Measurements from ENCODE around the gene LARGE2. TPM values are rescaled to one million over a fixed set of nuclear protein-coding genes. Genes with fewer than 3 reads are reported as not detected.

The LARGE2 gene
- total RNA-seq, 2 donors from 2014 or later: 0.62 to 1.1 TPM

DNA sequence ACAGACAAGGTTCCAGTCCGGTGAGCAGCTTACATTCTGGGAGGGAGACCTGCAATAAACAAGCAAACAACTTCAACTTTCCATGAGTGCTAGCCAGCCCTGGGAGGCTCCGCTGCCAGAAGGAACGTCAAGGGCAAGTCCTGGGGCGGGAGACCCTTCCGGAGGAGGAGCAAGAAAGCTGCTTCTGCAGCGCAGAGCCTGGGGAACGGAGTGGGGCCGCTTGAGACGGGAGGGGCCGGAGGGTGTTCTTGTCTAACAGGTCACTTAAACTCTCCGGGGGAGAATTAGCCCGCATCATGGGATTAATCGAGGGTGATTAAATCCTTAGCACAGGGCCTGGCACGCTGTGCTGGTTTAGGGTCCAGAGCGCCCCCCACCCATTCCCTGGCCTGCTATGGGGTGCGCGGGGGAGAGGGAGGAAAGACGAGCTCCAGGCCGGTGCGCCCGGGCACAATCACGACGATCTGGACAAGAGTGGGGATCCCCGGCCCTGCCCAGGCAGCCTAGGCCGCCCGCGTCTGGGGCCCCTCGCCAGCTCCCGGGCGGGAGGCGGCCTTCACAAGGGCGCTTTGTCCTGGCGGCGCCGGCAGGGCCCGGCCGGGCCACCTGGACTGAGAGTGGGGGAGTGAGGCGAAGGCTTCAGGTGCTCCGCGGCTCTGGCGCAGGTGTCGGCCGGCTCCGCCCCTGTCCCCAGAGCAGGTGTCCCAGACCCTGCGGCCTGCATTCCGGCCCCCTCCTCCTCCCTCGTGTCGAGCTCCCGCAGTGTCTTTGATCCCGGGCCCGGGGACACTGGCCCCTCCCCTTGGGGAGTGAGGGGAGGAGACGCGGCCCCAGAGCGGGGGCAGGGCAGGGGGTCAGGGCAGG, 663 bp upstream of the LARGE2 start:
- ATAC-seq: no peak
- H3K9me3 Mint-ChIP-seq: no peaks in the 10 kb centered on the region
- DNase-seq (ENCODE audit: low spot score in 2 of 2): peak in 1 of 2 donors; percentile 54
- H3K27ac Mint-ChIP-seq: no peak overlapping the region
- no peaks in the 10 kb centered on the region for H3K36me3 Mint-ChIP-seq

- Mint-ChIP-seq H3K9me3 (no peaks in the 10 kb centered on the region), H3K27ac (no peak overlapping the region), H3K36me3 (no peaks in the 10 kb centered on the region)
- DNase-seq (ENCODE audit: low spot score in 2 of 2) (peak in 1 of 2 donors; percentile 55), ATAC-seq (no peak)
Measured at GRCh38 chr11:45924036-45924915, 1.8 kb downstream of the LARGE2 start.

DNA sequence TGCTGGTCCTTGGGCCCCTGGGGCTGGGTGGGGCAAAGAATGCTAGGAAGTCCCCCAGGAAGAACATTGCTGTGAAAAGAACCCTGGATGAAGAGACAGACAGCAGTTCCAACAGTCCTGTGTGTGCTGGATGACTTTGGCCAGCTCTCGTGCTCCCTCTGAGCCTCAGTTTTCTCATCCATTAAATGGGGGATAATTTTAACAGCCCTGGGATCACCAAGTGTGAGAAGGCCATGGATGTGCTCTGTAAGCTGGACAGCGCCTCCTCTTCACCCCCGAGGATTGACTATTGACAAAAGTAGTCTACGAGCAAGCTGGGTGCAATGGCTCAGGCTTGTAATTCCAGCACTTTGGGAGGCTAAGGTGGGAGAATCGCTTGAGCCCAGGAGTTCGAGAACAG, 2.5 kb downstream of the LARGE2 start:
- no peaks in the 10 kb centered on the region for H3K36me3 Mint-ChIP-seq

DNA sequence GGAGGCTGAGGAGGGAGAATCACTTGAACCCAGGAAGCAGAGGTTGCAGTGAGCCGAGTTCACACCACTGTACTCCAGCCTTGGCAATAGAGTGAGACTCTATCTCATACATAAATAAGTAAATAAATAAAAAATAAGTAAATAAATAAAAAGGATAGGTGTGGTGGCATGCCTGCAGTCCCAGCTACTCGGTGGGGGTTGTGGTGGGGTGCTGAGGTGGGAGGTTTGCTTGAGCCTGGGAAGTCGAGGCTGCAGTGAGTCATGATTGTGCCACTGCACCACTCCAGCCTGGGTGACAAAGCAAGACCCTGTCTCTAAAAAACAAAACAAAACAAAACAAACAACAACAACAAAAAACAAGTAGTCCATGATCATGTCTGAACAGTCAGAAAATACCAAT, 3.1 kb downstream of the LARGE2 start:
- no peaks in the 10 kb centered on the region for H3K9me3 Mint-ChIP-seq
- no peak for DNase-seq (ENCODE audit: low spot score in 2 of 2)
- no peaks in the 10 kb centered on the region for H3K36me3 Mint-ChIP-seq
- ATAC-seq: no peak
- H3K27ac Mint-ChIP-seq: no peak overlapping the region

More for the DNA sequence above, 2.5 kb downstream of the LARGE2 start:
- DNase-seq (ENCODE audit: low spot score in 2 of 2) (no peak), ATAC-seq (no peak)
- Mint-ChIP-seq H3K9me3 (no peaks in the 10 kb centered on the region), H3K27ac (no peak overlapping the region)

DNA sequence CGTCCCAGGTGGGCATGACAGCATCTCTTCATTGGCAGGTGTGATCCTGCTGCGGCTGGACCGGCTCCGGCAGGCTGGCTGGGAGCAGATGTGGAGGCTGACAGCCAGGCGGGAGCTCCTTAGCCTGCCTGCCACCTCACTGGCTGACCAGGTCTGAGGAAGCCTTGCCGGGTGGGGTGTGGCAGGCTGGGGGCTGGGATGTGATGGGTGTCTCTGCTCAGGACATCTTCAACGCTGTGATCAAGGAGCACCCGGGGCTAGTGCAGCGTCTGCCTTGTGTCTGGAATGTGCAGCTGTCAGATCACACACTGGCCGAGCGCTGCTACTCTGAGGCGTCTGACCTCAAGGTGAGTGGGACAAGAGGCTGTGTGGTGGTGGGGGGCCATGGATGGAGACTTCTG, 3.5 kb downstream of the LARGE2 start:
- DNase-seq (ENCODE audit: low spot score in 2 of 2): no peak
- H3K27ac Mint-ChIP-seq: peak overlapping the region in 1 of 2 donors; percentile 22
- no peaks in the 10 kb centered on the region for H3K9me3 Mint-ChIP-seq
- no peaks in the 10 kb centered on the region for H3K36me3 Mint-ChIP-seq
- ATAC-seq: no peak

- no peaks in the 10 kb centered on the region for H3K36me3 Mint-ChIP-seq
- peak overlapping the region in 1 of 2 donors; percentile 50 for H3K27ac Mint-ChIP-seq
- H3K9me3 Mint-ChIP-seq: no peaks in the 10 kb centered on the region
- no peak for ATAC-seq
- DNase-seq (ENCODE audit: low spot score in 2 of 2): no peak
Measured at GRCh38 chr11:45926536-45927331, 4.3 kb downstream of the LARGE2 start.

- no peaks in the 10 kb centered on the region for H3K9me3 Mint-ChIP-seq
Measured at GRCh38 chr11:45927332-45927683, 4.9 kb downstream of the LARGE2 start.

GRCh38 chr11:45927684-45928413, 5.4 kb downstream of the LARGE2 start:
- Mint-ChIP-seq H3K27ac (no peak overlapping the region), H3K36me3 (no peaks in the 10 kb centered on the region), H3K9me3 (no peaks in the 10 kb centered on the region)
- DNase-seq (ENCODE audit: low spot score in 2 of 2) (no peak), ATAC-seq (no peak)

More at GRCh38 chr11:45927332-45927683, 4.9 kb downstream of the LARGE2 start:
- ATAC-seq: no peak
- no peak overlapping the region for H3K27ac Mint-ChIP-seq
- H3K36me3 Mint-ChIP-seq: no peaks in the 10 kb centered on the region
- no peak for DNase-seq (ENCODE audit: low spot score in 2 of 2)

GRCh38 chr11:45928535-45929215, 6.2 kb downstream of the LARGE2 start:
- no peaks in the 10 kb centered on the region for H3K9me3 Mint-ChIP-seq
- ATAC-seq (no peak), DNase-seq (ENCODE audit: low spot score in 2 of 2) (no peak)
- no peak overlapping the region for H3K27ac Mint-ChIP-seq
- no peaks in the 10 kb centered on the region for H3K36me3 Mint-ChIP-seq

DNA sequence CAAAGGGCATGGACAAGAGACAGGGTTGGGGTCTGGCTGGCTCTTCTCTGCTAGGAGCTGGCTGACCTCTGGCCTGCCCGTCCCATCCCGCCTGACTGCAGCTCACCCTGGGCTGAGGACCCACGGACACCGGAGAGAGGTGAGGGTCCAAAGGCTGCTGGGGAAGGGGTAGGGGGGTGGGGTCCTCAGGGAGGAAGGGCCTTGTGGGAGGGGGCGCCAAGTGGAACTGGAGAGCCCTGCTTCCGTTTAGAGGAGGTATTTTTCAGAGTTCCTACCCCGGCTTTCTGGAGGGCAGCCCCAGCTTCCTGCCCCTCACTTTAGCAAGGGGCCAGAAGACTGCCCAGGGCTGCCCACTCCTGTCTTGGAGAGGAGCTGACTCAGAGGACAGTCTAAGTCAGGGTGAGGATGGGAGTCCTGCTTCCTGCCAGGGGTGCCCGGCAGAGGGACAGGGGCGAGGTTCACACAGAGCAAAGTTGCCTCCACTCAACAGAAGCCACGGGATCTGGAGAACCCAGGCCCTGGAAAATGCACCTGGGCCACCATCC, 7.1 kb downstream of the LARGE2 start:
- ATAC-seq: peak; percentile 8 to 34
- DNase-seq (ENCODE audit: low spot score in 2 of 2): no peak
- Mint-ChIP-seq H3K9me3 (no peaks in the 10 kb centered on the region), H3K36me3 (no peaks in the 10 kb centered on the region), H3K27ac (peak overlapping the region; percentile 81 to 89)

GRCh38 chr11:45930031-45930794, 7.8 kb downstream of the LARGE2 start:
- no peak for DNase-seq (ENCODE audit: low spot score in 2 of 2)
- peak; percentile 40 to 57 for ATAC-seq
- peak overlapping the region; percentile 81 to 89 for H3K27ac Mint-ChIP-seq
- no peaks in the 10 kb centered on the region for H3K9me3 Mint-ChIP-seq
- no peaks in the 10 kb centered on the region for H3K36me3 Mint-ChIP-seq

DNA sequence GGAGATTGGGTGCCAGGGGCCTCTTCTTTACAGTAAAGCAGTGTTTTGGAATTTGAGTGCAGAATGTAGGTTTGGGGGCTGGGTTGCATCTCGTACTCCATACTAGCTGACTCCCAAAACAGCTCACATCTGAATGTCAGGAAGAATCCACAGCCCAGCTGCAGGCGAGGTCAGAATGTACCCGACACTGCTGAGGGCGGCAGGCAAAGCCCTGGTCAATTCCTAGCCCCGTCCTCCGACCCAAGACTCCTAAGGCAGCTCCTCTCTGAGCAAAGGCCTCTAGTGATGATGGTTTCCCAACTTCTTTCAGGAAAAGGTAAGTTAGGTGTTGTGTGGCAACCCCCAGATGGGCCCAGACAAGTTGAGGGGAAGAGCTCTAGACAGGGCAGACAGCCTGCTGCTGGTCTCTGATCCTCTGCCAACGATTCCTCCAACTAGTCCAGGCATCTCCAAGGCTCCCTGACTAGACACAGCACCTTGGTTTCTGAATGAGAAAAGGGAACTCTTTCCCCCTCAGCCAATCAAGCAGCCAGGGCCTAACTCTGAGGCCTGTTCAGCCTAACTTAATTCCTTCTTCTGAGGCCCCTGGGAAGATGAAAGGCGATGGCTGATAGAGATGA, 8.6 kb downstream of the LARGE2 start:
- ATAC-seq: no peak
- H3K27ac Mint-ChIP-seq: peak overlapping the region; percentile 81

GRCh38 chr11:45931739-45932138, 9.3 kb downstream of the LARGE2 start:
- no peaks in the 10 kb centered on the region for H3K36me3 Mint-ChIP-seq
- peak overlapping the region; percentile 81 for H3K27ac Mint-ChIP-seq
- H3K9me3 Mint-ChIP-seq: no peaks in the 10 kb centered on the region
- ATAC-seq (no peak), DNase-seq (ENCODE audit: low spot score in 2 of 2) (no peak)

More for the DNA sequence above, 8.6 kb downstream of the LARGE2 start:
- no peak for DNase-seq (ENCODE audit: low spot score in 2 of 2)
- H3K9me3 Mint-ChIP-seq: no peaks in the 10 kb centered on the region
- H3K36me3 Mint-ChIP-seq: no peaks in the 10 kb centered on the region

DNA sequence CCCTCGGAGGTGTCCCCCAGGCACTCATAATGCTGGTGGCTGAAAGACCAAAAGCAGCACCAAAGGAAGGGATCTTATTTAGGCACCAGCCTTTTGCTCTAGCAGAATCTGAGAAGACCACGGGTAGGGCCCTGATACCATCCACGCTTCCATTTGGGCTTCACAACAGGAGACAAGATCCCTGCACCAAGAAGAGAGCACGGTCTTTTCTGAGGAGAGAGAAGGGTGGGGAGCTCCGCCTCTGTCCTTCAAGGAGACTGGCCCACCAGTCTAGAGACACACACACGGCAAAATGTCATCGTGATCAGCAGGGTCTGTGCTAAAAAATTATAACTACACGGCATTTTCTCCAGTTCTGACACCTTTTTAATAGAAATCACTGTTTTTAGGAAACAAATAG, 9.8 kb downstream of the LARGE2 start:
- Mint-ChIP-seq H3K36me3 (no peaks in the 10 kb centered on the region), H3K9me3 (no peaks in the 10 kb centered on the region), H3K27ac (peak overlapping the region in 1 of 2 donors; percentile 81)
- no peak for DNase-seq (ENCODE audit: low spot score in 2 of 2)
- no peak for ATAC-seq
